ENCODE results near the gene WDR35.
A peak's percentile ranks its signal among the peaks of the same experiment; 100 is the strongest.

WDR35 gene

GRCh38 chr2:19870792-19871191 is 119.1 kb downstream of the WDR35 start:
- DNase-seq (ENCODE audit: low spot score) = no peak

DNA sequence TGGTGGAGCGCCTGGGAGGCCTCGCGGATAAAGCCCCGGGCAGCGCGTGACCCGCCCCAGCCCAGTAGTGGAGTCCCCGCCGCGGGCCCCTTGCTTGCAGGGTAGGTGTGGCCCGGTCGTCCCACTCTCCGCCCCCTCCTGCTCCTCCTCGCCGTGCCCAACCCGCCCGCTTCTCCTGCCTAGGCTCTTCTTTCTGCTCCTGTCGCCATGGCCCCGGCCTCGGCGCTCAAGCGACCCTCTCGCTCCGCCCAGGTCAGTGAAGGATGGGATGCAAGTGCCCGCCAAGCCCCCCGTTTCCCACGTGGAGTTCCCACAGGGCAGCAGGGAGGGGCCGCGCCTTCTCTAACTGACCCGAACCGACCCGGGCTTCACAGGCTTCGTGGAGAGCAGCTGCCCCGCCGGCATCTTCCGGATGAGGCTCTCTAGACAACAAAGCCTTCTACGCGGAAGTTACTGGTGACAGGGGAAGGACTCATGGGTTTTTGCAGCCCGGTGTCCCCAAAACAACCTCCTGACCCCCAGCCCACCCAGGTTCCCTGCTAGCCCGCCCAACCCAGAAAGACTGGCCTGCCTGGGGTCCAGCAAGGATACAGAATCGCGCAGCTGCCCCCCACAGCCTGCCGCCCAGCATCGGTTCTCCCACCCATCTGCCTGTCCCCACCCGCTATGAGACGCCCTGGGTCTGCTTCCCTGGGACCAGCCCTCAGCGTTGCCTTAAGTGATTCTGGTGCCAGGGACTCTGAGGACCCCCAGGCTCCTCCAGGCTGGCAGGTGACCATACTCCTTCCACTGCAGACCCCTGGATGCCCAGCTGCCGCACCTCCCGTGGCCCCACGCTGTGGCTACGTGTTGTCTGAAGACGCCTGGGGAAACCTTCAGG is 121.0 kb downstream of the WDR35 start:
- DNase-seq (ENCODE audit: low spot score) = no peak

DNA sequence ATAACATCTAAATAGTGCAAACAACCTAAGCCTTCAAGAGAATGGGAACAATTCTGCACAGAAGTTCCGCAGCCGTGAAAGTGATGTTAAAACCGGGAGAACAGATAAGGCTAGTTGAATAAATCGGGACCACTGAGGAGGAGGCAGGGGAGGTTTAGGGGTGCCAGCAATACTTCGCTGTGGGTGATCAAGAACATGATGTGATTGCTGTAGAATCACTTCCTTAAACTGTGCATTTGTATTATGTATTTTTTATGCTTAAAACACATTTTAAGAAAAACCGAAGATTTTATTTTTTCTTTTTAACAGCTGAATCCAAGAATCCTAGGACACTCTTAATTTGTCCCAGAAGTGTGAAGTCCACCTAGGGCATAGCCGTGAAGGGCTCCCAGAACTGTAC is 121.7 kb downstream of the WDR35 start:
- no peak for DNase-seq (ENCODE audit: low spot score)

DNA sequence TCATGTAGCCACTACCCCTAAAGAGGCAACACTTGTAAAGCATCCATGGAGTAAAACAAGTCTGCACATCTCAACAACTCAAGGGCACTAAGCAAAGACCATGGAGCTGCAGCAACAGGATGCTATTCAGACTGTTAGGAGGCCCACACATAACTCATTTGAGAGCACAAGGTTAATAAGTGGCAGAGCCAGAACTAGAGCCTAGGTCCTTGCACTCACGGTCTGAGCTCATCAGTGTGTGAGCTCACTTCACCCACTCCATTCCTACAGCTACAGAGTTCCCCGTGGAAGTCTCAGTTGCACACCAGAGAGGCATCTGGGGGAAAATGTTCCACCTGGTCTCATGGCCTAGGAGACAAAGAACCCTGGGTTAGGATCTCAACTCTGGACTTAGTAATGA is 123.1 kb downstream of the WDR35 start:
- no peak for DNase-seq (ENCODE audit: low spot score)

DNA sequence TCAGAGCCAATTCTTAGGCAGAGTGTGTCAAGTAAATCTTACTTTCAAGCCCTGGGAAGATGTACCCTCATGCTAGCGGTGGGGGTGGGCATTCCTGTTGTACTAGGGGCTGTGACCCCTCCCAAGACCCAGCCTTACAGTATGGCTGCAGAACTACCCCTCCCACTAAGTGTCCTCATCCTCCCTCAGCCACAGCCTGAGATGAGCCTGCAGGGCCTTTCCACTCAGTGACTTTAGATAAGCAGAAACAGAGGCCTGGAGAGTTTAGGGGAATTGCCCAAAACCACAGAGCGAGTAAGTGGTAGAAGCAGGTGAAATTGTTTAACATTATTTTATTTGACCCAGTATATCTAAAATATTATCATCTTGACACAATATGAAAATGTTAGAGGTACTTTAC is 124.8 kb downstream of the WDR35 start:
- no peak for DNase-seq (ENCODE audit: low spot score)

GRCh38 chr2:19864381-19864780 is 125.5 kb downstream of the WDR35 start:
- DNase-seq (ENCODE audit: low spot score) = no peak

- DNase-seq (ENCODE audit: low spot score) = peak; percentile 50
Observed at GRCh38 chr2:19863303-19864041, 126.4 kb downstream of the WDR35 start.

DNA sequence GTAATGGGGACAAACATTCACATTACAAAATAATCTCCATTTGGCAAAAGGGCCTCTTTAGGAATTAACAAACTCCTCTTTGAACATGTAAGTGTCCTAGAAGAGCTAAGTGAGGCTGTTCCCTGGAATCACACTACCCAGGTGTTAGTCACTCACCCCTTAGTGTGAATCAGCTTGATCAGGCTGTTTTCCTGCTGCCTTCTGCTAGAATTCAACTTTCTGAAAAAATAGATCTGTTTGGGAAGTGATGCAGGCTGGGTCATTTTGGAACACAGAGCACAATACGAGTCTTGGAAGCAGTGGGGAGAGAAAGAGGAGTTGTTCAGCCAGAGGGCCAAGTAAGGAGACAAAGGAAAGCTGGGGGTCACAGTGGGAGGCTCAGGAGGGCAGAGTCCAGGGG is 128.1 kb downstream of the WDR35 start:
- no peak for DNase-seq (ENCODE audit: low spot score)
